Mucosa of rectum (tissue), 2 donors: Measurements from ENCODE around the gene CRACR2B.

Experiments
- H3K27ac ChIP-seq, 2 donors: one replicate each; pipeline ENCODE4 v1.7.0; 2013; ENCODE audit warnings: inconsistent platforms in 2 of 2, low read depth in 2 of 2, low read length in 2 of 2
- H3K27me3 ChIP-seq, 2 donors: one replicate each; pipeline ENCODE4 v1.7.0; 2013; ENCODE audit warnings: low read length in 2 of 2; ENCODE audit not compliant: control insufficient read depth in 2 of 2, insufficient read depth in 2 of 2
- H3K36me3 ChIP-seq, 2 donors: one replicate each; pipeline ENCODE4 v1.7.0; 2013; ENCODE audit warnings: low read length in 2 of 2; ENCODE audit not compliant: control insufficient read depth in 2 of 2, insufficient read depth in 2 of 2
- H3K4me1 ChIP-seq, 2 donors: one replicate each; pipeline ENCODE4 v1.7.0; 2013; ENCODE audit warnings: low read length in 2 of 2, mild to moderate bottlenecking in 1 of 2; ENCODE audit not compliant: control insufficient read depth in 2 of 2, insufficient read depth in 2 of 2
- H3K4me3 ChIP-seq, 2 donors: one replicate each; pipeline ENCODE4 v1.7.0; 2013; ENCODE audit warnings: low read length in 2 of 2
- H3K9ac ChIP-seq, 2 donors: one replicate each; pipeline ENCODE4 v1.7.0; 2013; ENCODE audit warnings: low read length in 2 of 2, low read depth in 1 of 2, mild to moderate bottlenecking in 1 of 2
- H3K9me3 ChIP-seq, 2 donors: one replicate each; pipeline ENCODE4 v1.7.0; 2013; ENCODE audit warnings: low read length in 2 of 2; ENCODE audit not compliant: control insufficient read depth in 2 of 2
- donor health status: healthy.
- donor health status: Normal muscosa, but diverticular disease.

The CRACR2B gene

DNA sequence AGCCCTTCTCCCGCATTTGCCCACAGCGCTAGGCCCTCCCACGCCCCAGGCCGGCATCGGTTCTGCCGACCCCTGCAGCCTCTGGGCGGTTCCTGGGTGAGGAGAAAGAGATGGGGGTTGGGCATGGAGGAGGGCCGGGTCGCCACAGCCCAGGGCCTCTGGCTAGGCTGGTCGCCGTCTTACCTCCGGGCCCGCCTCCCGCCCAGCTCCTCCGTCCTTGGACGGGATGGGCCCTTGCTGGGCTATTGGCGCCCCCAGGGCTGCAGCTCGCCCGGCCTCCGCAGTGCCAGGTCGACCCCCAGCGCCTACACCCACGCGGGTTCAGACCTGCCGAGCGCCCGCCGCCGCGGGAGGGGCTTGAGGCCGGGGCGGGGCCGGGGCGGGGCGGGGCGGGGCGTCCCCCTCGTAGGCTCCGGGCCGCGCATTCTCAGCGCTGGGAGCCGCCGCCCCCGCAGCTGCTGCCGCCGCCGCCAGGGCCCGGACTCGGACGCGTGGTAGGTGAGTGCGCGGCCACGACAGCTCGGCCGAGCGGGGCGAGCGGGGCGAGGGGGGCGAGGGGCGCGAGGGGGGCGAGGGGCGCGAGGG lies 4.9 kb downstream of the CRACR2B start, which contains the start of gene CD151:
Gene CD151 (plus strand): TSS at position 424 of the 585 bp plus-strand sequence. CDS start 3,118 bp downstream, outside the sequence.
- Histone ChIP-seq H3K4me1 (peaks cover 64 to 73% of the 10 kb centered on the region in 2 donors), H3K9me3 (no peaks in the 10 kb centered on the region), H3K27me3 (no peaks in the 10 kb centered on the region), H3K4me3 (peak within 1 kb of the TSS; percentile 78 to 83), H3K27ac (peak within 1 kb of the TSS; percentile 93 to 95), H3K36me3 (peaks cover 12 to 16% of the 10 kb centered on the region in 2 donors), H3K9ac (peak within 1 kb of the TSS; percentile 88 to 92)

DNA sequence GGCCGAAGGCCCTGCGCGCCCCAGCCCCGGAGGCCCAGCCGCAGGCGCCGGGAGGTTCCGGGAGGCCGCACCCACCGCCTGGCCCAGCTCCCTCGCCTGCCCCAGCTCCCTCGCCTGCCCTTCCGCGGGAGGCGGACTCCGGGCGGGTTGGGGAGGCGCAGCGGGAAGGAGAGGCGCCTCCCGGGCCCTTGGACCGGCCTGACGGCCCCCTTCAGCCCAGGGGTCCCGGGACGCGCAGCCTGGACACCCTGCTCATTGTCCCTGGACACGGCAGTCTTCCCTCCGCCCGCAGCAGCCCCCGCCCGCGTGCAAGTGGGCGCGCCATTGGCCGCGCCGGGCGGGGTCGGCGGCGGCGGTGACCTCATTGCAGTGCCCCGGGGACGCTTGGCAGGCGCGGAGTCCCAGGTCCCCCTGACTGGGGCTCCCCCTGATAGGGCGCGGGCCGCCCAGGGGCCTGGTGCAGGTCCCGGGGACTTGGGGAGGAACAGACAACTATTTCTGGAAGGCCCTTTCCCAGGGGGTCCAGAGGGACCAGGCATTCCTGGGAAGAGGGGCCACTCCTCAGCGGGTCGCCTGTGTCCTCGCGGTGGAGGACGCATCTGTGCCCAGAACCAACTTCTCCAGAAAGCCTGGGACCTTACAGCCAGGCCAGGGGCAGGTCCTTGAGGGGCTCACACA lies 5.5 kb downstream of the CRACR2B start:
- Histone ChIP-seq H3K4me1 (peaks cover 58 to 72% of the 10 kb centered on the region in 2 donors), H3K27ac (peak overlapping the region; percentile 93 to 95), H3K9me3 (no peaks in the 10 kb centered on the region), H3K36me3 (peaks cover 17 to 18% of the 10 kb centered on the region in 2 donors), H3K4me3 (peak overlapping the region; percentile 78 to 83), H3K9ac (peak overlapping the region; percentile 88 to 92), H3K27me3 (no peaks in the 10 kb centered on the region)

DNA sequence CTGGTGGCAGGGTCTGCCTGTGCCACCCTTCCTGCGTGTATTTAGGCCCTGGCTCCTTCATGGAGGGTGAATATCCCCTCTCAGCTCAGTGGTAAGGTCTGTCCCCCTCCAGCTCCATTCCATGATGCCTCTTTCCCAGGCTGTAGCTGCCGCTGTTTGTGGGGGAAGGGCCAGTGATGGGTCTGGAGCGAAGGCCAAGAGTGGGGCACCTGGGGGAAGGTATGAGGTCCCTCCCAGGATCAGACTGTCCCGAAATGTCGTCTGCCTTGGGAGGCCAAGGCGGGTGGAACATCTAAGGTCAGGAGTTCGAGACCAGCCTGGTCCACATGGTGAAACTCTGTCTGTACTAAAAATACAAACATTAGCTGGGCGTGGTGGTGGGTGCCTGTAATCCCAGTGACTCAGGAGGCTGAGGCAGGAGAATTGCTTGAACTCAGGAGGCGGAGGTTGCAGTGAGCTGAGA lies 6.2 kb downstream of the CRACR2B start:
- Histone ChIP-seq H3K4me1 (peaks cover 56 to 72% of the 10 kb centered on the region in 2 donors), H3K9ac (peak overlapping the region; percentile 88 to 92), H3K27me3 (no peaks in the 10 kb centered on the region), H3K9me3 (no peaks in the 10 kb centered on the region), H3K4me3 (peak overlapping the region; percentile 78 to 83), H3K36me3 (peaks cover 21 to 22% of the 10 kb centered on the region in 2 donors), H3K27ac (peak overlapping the region; percentile 93 to 95)

DNA sequence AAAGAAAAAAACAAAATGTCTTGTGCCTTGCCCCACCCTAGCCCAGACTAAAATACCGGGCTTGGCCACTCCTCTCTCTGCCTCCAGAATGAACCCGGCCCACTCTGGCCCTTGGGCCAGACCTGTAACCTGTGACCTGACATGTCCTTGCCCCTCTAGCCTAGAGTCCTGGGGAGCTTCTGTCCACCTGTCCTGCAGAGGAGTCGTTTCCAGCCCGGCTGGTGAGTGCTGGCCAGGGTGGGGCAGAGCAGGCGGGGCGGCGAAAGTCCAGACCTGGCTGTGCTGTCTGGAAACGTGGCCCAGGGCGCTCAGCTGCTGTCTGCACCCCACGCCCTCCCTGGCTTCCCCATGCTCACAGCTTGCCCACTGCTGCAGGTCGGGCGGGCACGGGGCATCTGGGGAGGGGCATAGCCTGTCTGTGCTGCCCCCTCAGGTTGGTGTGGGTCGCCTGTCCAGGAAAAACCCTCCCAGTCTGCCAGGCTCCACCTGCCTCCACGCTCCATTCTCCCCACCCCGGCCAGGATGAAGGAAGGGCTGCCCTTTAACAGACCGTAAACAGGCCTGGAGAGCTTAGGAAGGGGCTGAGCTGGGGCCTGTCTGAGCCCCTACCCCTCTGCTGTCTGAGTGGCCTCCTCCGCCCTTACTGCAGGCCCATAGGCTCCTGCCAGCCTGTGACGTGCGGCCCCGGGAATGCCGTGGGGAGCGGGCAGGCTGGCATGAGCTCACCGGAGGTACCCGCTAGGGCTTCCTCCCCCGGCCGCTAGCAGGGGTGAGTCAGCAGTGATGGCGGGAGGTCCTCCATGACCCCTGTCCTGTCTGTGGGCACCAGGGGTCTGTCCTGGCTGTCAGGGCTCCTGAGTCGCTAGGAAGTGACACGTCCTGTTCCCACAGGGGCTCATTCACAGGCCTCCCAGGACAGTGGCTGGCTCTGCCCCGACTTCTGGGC lies 6.9 kb downstream of the CRACR2B start:
- Histone ChIP-seq H3K9me3 (no peaks in the 10 kb centered on the region), H3K27ac (peak overlapping the region; percentile 93 to 95), H3K27me3 (no peaks in the 10 kb centered on the region), H3K36me3 (peaks cover 26 to 29% of the 10 kb centered on the region in 2 donors), H3K9ac (peak overlapping the region; percentile 63 to 81), H3K4me1 (peaks cover 51 to 69% of the 10 kb centered on the region in 2 donors), H3K4me3 (peak overlapping the region; percentile 56 to 78)

DNA sequence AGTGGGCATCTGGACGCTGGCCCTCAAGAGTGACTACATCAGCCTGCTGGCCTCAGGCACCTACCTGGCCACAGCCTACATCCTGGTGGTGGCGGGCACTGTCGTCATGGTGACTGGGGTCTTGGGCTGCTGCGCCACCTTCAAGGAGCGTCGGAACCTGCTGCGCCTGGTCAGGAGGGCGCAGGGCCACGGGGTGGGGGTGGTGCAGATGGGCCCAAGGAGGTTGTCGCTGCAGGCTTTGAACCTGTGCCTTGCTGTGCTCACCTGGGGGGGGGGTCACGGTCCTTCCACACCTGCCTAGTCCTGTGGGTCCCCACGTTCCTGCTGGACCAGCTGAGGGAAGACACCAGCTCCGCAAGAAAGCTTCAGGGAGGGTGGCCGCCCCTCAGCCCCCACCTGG lies 8.6 kb downstream of the CRACR2B start:
- Histone ChIP-seq H3K4me1 (peaks cover 46 to 60% of the 10 kb centered on the region in 2 donors), H3K4me3 (no peak overlapping the region), H3K9ac (no peak overlapping the region), H3K27me3 (no peaks in the 10 kb centered on the region), H3K27ac (no peak overlapping the region), H3K9me3 (no peaks in the 10 kb centered on the region), H3K36me3 (peaks cover 33 to 41% of the 10 kb centered on the region in 2 donors)

DNA sequence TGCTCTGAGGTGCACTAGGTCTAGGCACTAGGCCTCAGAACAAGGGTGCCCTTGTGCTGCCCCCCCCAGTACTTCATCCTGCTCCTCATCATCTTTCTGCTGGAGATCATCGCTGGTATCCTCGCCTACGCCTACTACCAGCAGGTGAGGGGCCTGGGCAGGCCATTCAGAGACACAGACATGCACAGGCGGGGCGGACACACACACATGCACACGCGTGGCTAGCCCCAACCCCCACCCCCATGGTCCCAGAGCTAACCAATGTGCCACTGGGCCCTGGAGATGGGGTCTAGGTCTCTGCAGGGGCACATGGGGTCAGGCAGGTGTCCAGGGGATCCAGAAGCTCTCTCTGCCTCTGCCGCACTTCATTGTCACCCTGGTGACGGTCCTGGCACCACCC lies 9.0 kb downstream of the CRACR2B start:
- Histone ChIP-seq H3K4me1 (peaks cover 45 to 61% of the 10 kb centered on the region in 2 donors), H3K27ac (no peak overlapping the region), H3K9ac (peak overlapping the region in 1 of 2 donors; percentile 15)

DNA sequence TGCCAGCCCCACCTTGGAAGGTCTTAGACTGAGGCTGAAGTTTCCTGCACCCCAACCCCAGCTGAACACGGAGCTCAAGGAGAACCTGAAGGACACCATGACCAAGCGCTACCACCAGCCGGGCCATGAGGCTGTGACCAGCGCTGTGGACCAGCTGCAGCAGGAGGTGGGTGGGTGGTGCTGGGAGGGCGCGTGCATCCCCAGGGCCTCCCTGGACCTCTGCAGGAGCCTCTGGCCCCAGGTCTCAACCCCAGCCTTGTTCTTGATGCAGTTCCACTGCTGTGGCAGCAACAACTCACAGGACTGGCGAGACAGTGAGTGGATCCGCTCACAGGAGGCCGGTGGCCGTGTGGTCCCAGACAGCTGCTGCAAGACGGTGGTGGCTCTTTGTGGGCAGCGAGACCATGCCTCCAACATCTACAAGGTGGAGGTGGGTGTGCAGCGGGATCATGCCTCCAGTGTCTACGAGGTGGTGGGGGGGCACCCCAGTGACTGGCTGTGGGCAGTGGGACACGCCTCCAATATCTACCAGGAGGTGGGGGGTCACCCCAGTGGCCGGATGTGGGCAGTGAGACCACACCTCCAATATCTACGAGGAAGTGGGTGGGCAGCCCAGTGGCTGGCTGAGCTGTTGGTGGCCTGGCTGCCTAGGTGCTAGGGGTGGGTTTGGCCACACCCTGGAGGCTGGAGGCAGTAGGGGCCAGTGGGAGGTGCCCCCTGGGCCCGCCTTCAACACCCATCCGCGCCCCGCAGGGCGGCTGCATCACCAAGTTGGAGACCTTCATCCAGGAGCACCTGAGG lies 9.7 kb downstream of the CRACR2B start:
- Histone ChIP-seq H3K9ac (no peak overlapping the region), H3K4me3 (no peak overlapping the region), H3K36me3 (peaks cover 33 to 41% of the 10 kb centered on the region in 2 donors), H3K27me3 (no peaks in the 10 kb centered on the region), H3K9me3 (no peaks in the 10 kb centered on the region), H3K4me1 (peaks cover 40 to 55% of the 10 kb centered on the region in 2 donors), H3K27ac (peak overlapping the region in 1 of 2 donors; percentile 21)

More for the DNA sequence above, 9.0 kb downstream of the CRACR2B start:
- H3K27me3 ChIP-seq = no peaks in the 10 kb centered on the region
- no peak overlapping the region for H3K4me3 ChIP-seq
- H3K9me3 ChIP-seq = no peaks in the 10 kb centered on the region
- H3K36me3 ChIP-seq = peaks cover 33 to 41% of the 10 kb centered on the region in 2 donors

DNA sequence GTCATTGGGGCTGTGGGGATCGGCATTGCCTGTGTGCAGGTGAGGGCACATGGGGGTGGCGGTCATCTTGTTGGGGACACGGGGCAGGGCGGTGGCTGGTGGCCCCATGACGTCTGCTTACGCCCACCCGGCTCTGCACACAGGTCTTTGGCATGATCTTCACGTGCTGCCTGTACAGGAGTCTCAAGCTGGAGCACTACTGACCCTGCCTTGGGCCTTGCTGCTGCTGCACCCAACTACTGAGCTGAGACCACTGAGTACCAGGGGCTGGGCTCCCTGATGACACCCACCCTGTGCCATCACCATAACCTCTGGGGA lies 10.2 kb downstream of the CRACR2B start:
- Histone ChIP-seq H3K9ac (no peak overlapping the region), H3K27me3 (no peaks in the 10 kb centered on the region), H3K4me1 (peaks cover 38 to 53% of the 10 kb centered on the region in 2 donors), H3K36me3 (peaks cover 33 to 41% of the 10 kb centered on the region in 2 donors), H3K4me3 (no peak overlapping the region), H3K9me3 (no peaks in the 10 kb centered on the region), H3K27ac (peak overlapping the region; percentile 21 to 23)
